Vagina (tissue), 2 donors: ENCODE data around the gene PHIP. TPM values are rescaled to one million over a fixed set of nuclear protein-coding genes. Genes with fewer than 3 reads are reported as not detected.
A peak's percentile ranks its signal among the peaks of the same experiment; 100 is the strongest.
"Not testable (repeated sequence)": the region's sequence is repeated elsewhere in the genome, so short reads cannot be mapped to it uniquely, and the experiment has no call there.

ENCODE experiments used
- DNase-seq, 2 donors: peaks; one replicate each; pipeline ENCODE4 v3.0.0-alpha.2; 2017; ENCODE audit errors: extremely low spot score in 2 of 2
- H3K27ac ChIP-seq: fragments of 200-600 bp; sonication (generic); one replicate; pipeline ENCODE4 v1.5.1; 2019
- H3K27me3 ChIP-seq: fragments of 200-600 bp; sonication (generic); one replicate; pipeline ENCODE4 v1.5.1; 2019
- H3K36me3 ChIP-seq, 2 donors: fragments of 200-600 bp; sonication (generic); one replicate each; pipeline ENCODE4 v1.5.1; 2017 to 2019
- H3K4me1 ChIP-seq: fragments of 200-600 bp; sonication (generic); one replicate; pipeline ENCODE4 v1.5.1; 2019
- H3K4me3 ChIP-seq, 2 donors: fragments of 200-600 bp; sonication (generic); 1 replicate in 1 of 2; 2 replicates in 1 of 2; pipeline ENCODE4 v1.5.1; 2016 to 2019
- H3K9me3 ChIP-seq: fragments of 200-600 bp; sonication (generic); one replicate; pipeline ENCODE4 v1.5.1; 2019
- CTCF ChIP-seq, 3 experiments: fragments of 450-650 bp in 2 of 3; fragments of 200-600 bp in 1 of 3; sonication (generic) in 1 of 3; IDR thresholded peaks; one replicate each; pipeline ENCODE4 v1.5.1; 2017 to 2019; ENCODE audit warnings: antibody characterized with exemption in 3 of 3, mild to moderate bottlenecking in 2 of 3, moderate library complexity in 2 of 3
- POLR2A ChIP-seq, 2 donors: fragments of 450-650 bp; IDR thresholded peaks; one replicate each; pipeline ENCODE4 v1.6.1; 2017; ENCODE audit warnings: antibody characterized with exemption in 2 of 2, mild to moderate bottlenecking in 2 of 2, moderate library complexity in 2 of 2
- POLR2AphosphoS5 ChIP-seq, 2 donors: sonication (generic); formaldehyde crosslinking; IDR thresholded peaks; one replicate each; pipeline ENCODE4 v1.9.0; 2017; ENCODE audit warnings: antibody characterized with exemption in 2 of 2, mild to moderate bottlenecking in 2 of 2, low read depth in 1 of 2; ENCODE audit not compliant: insufficient read depth in 1 of 2
- intact Hi-C: fragments of 100-400 bp; cut with DNase I; formaldehyde crosslinking; loops from one replicate; pipeline ENCODE4 v1.15.1; 2023
- total RNA-seq: library from RNA; depleted of rRNA; stranded (reverse); fragments of >200 nt; gene quantifications from one replicate; pipeline ENCODE4 v1.2.3, GENCODE V29; 2016

The PHIP gene
- total RNA-seq, 1 donor from 2014 or later = 32.9 TPM

GRCh38 chr6:78910010-78910409, 168.0 kb downstream of the PHIP start:
- H3K4me3 ChIP-seq = peak overlapping the region; percentile 49 to 62
- no peak for TF ChIP-seq POLR2A (IDR thresholded peaks at IDR 0.05)
- TF ChIP-seq CTCF (IDR thresholded peaks at IDR 0.05) = no peak
- no peak for TF ChIP-seq POLR2AphosphoS5 (IDR thresholded peaks at IDR 0.05; ENCODE audit: insufficient read depth in 1 of 2, low read depth in 1 of 2)

DNA sequence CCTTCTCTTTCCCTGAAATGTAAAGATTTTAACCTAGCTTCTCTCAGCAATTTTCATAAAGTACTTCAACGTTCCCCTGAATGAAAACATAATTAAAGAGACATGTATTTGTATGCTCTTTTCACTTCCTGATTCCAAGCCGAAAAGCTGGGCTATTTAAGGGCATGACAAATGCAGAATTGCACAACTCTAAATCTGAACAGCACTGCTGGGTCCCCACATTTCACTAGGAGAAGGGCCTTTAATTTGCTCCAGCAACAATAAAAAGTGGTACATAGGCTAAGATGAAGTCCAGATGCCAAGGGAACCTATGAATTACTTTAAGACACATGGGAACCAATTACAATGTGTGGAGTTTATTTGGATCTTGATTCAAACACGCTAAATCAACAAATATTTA, 168.7 kb downstream of the PHIP start:
- H3K4me1 ChIP-seq = peaks cover 38% of the 10 kb centered on the region
- no peaks in the 10 kb centered on the region for H3K36me3 ChIP-seq
- H3K27ac ChIP-seq = peak overlapping the region; percentile 50
- no peaks in the 10 kb centered on the region for H3K9me3 ChIP-seq
- no peak overlapping the region for H3K4me3 ChIP-seq
- intact Hi-C loops = no loop called here
- TF ChIP-seq CTCF (IDR thresholded peaks at IDR 0.05) = no peak
- TF ChIP-seq POLR2AphosphoS5 (IDR thresholded peaks at IDR 0.05; ENCODE audit: insufficient read depth in 1 of 2, low read depth in 1 of 2) = no peak
- no peak for TF ChIP-seq POLR2A (IDR thresholded peaks at IDR 0.05)
- H3K27me3 ChIP-seq = no peaks in the 10 kb centered on the region
- no peak for DNase-seq

More at GRCh38 chr6:78910010-78910409, 168.0 kb downstream of the PHIP start:
- intact Hi-C loops = no loop called here
- H3K27me3 ChIP-seq = no peaks in the 10 kb centered on the region
- H3K27ac ChIP-seq = peak overlapping the region; percentile 83
- no peaks in the 10 kb centered on the region for H3K9me3 ChIP-seq
- no peaks in the 10 kb centered on the region for H3K36me3 ChIP-seq
- H3K4me1 ChIP-seq = peaks cover 38% of the 10 kb centered on the region
- no peak for DNase-seq

- Histone ChIP-seq H3K36me3 (no peaks in the 10 kb centered on the region), H3K27ac (peak overlapping the region; percentile 50), H3K27me3 (no peaks in the 10 kb centered on the region), H3K4me3 (no peak overlapping the region), H3K4me1 (peaks cover 38% of the 10 kb centered on the region), H3K9me3 (no peaks in the 10 kb centered on the region)
- intact Hi-C loops = no loop called here
- no peak for TF ChIP-seq CTCF (IDR thresholded peaks at IDR 0.05)
- TF ChIP-seq POLR2AphosphoS5 (IDR thresholded peaks at IDR 0.05; ENCODE audit: insufficient read depth in 1 of 2, low read depth in 1 of 2) = no peak
- no peak for TF ChIP-seq POLR2A (IDR thresholded peaks at IDR 0.05)
- no peak for DNase-seq
Observed at GRCh38 chr6:78908621-78909020, 169.4 kb downstream of the PHIP start.

DNA sequence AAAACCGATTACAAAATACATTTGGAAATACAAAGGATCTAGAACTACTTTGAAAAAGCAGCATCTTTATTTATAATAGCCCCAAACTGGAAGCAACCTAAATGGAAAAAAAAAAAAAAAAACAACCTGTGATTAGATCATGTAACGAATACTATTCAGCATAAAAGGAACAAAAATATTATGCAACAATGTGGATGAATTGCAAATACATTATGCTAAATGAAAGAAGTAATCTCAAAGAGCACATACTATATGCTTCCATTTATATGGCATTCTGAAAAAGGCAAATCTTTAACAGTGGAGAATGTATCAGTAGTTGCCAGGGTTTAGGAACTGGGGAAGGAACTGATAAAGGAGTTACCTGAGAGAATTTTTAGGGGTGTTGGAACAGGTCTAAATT, 181.8 kb downstream of the PHIP start:
- H3K27ac ChIP-seq = no peak overlapping the region
- no peaks in the 10 kb centered on the region for H3K9me3 ChIP-seq
- intact Hi-C loops = no loop called here
- no peak for DNase-seq
- TF ChIP-seq POLR2AphosphoS5 (IDR thresholded peaks at IDR 0.05; ENCODE audit: insufficient read depth in 1 of 2, low read depth in 1 of 2) (no peak), POLR2A (IDR thresholded peaks at IDR 0.05) (no peak), CTCF (IDR thresholded peaks at IDR 0.05) (no peak)
- no peaks in the 10 kb centered on the region for H3K27me3 ChIP-seq
- H3K4me3 ChIP-seq = no peak overlapping the region
- no peaks in the 10 kb centered on the region for H3K4me1 ChIP-seq
- H3K36me3 ChIP-seq = no peaks in the 10 kb centered on the region

- H3K36me3 ChIP-seq, H3K27me3 ChIP-seq, H3K4me3 ChIP-seq, DNase-seq, H3K27ac ChIP-seq, H3K9me3 ChIP-seq, intact Hi-C loops, H3K4me1 ChIP-seq: not testable (repeated sequence)
Observed at GRCh38 chr6:78889901-78890300, 188.2 kb downstream of the PHIP start.

Other genes with a start within 250 kb of the PHIP start
- gene IRAK1BP1, start 210.7 kb downstream of the PHIP start, total RNA-seq = 4.2 TPM
- gene HMGN3, start 156.4 kb upstream of the PHIP start, total RNA-seq = 42.5 TPM